Tibial artery (tissue), 4 donors: Measurements from ENCODE around the gene ENAM.

ENCODE experiments used
- DNase-seq, 2 donors: peaks; one replicate each; pipeline ENCODE4 v3.0.0-alpha.2; 2019
- H3K27ac ChIP-seq, 2 donors: fragments of 200-600 bp; sonication (generic) in 1 of 2; 1 replicate in 1 of 2; 2 replicates in 1 of 2; pipeline ENCODE4 v1.5.1; 2018 to 2019; ENCODE audit warnings: mild to moderate bottlenecking in 1 of 2
- H3K27me3 ChIP-seq, 2 donors: fragments of 200-600 bp; sonication (generic) in 1 of 2; one replicate each; pipeline versions ENCODE4 v1.5.1 to v1.6.0; 2016 to 2019
- H3K36me3 ChIP-seq, 3 donors: fragments of 200-600 bp; sonication (generic) in 2 of 3; one replicate each; pipeline ENCODE4 v1.5.1; 2016 to 2019; ENCODE audit warnings: mild to moderate bottlenecking in 2 of 3
- H3K4me1 ChIP-seq, 4 donors: fragments of 200-600 bp; sonication (generic) in 2 of 4; 1 replicate in 3 of 4; 2 replicates in 1 of 4; pipeline ENCODE4 v1.5.1; 2016 to 2019
- H3K4me3 ChIP-seq, 2 donors: fragments of 200-600 bp; sonication (generic) in 1 of 2; 1 replicate in 1 of 2; 2 replicates in 1 of 2; pipeline ENCODE4 v1.5.1; 2018 to 2019; ENCODE audit warnings: mild to moderate bottlenecking in 2 of 2
- H3K9me3 ChIP-seq, 3 donors: fragments of 200-600 bp; sonication (generic) in 1 of 3; one replicate each; pipeline ENCODE4 v1.5.1; 2016 to 2019
- intact Hi-C: fragments of 100-400 bp; cut with DNase I; formaldehyde crosslinking; loops from one replicate; pipeline ENCODE4 v1.15.0; 2023; ENCODE audit warnings: low total_unique reads
- TF ChIP-seq, protein P1 (sequence below), 2 experiments: fragments of 200-600 bp in 1 of 2; fragments of 450-650 bp in 1 of 2; IDR thresholded peaks; one replicate each; pipeline ENCODE4 v1.5.1; 2017 to 2019; ENCODE audit warnings: antibody characterized with exemption in 2 of 2, mild to moderate bottlenecking in 1 of 2, moderate library complexity in 1 of 2

ENAM gene

DNA sequence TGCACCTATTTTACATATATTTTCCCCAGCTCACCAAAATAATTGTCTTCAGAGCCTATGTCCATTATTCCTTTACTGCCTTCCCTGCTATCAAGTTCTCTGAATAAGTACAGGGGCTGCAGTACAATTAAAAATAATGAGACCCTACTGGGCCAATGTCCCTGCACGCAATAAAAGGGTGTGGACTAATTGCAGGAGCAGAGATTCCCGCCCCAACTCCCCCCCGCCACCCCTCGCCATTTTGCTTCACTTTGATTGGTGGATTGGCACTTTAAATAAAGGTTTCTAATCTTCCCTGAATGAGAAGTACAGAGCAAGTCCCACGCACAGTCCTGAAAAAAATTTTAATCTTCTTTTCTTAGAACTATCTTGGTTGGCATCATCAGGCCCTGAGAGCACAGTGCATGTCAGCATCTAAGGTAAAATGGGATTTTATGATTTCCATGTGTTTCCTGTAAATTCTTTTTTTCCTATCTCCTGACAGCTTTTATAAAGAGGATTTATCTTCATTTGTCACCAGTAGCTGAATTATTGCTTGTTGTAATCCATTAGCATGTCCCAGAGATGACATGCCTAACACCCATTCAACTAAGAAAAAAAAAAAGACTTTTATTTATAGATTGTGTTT is 36.5 kb upstream of the ENAM start, which contains the start of gene AMBN:
Gene AMBN (plus strand): TSS at position 302 of the 628 bp plus-strand sequence. CDS start 103 bp downstream, at position 405.
- Histone ChIP-seq H3K4me1 (no peaks in the 10 kb centered on the region), H3K27ac (no peak within 1 kb of the TSS), H3K9me3 (no peaks in the 10 kb centered on the region), H3K36me3 (no peaks in the 10 kb centered on the region), H3K27me3 (no peaks in the 10 kb centered on the region), H3K4me3 (no peak within 1 kb of the TSS)
- intact Hi-C loops, result no loop called here
- TF ChIP-seq, protein P1, sequence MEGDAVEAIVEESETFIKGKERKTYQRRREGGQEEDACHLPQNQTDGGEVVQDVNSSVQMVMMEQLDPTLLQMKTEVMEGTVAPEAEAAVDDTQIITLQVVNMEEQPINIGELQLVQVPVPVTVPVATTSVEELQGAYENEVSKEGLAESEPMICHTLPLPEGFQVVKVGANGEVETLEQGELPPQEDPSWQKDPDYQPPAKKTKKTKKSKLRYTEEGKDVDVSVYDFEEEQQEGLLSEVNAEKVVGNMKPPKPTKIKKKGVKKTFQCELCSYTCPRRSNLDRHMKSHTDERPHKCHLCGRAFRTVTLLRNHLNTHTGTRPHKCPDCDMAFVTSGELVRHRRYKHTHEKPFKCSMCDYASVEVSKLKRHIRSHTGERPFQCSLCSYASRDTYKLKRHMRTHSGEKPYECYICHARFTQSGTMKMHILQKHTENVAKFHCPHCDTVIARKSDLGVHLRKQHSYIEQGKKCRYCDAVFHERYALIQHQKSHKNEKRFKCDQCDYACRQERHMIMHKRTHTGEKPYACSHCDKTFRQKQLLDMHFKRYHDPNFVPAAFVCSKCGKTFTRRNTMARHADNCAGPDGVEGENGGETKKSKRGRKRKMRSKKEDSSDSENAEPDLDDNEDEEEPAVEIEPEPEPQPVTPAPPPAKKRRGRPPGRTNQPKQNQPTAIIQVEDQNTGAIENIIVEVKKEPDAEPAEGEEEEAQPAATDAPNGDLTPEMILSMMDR (IDR thresholded peaks at IDR 0.05), result no peak
- DNase-seq, result no peak

DNA sequence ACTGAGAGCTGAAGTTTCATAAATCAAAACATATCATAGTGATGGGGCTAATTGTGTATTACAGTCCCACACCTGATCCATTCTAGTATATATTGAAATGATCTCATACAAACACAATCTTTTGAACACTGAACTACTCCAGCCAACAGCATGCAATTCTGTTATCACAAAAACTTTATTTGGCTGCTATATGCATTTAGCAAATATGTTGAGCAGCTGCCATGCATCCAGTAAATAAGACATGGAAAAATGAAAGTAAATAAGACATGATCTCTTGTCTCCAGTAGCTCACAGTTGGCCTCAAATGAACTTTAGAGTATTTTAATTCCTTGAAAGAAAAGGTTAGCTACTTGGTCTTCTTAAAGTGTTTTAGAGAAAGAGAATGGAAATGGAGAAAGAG is 34.3 kb upstream of the ENAM start:
- no peaks in the 10 kb centered on the region for H3K27me3 ChIP-seq
- TF ChIP-seq, protein P1 (IDR thresholded peaks at IDR 0.05), result no peak
- no peaks in the 10 kb centered on the region for H3K4me1 ChIP-seq
- no peaks in the 10 kb centered on the region for H3K9me3 ChIP-seq
- no peak overlapping the region for H3K4me3 ChIP-seq
- no peak overlapping the region for H3K27ac ChIP-seq
- DNase-seq, result no peak
- no peaks in the 10 kb centered on the region for H3K36me3 ChIP-seq
- intact Hi-C loops, result no loop called here

DNA sequence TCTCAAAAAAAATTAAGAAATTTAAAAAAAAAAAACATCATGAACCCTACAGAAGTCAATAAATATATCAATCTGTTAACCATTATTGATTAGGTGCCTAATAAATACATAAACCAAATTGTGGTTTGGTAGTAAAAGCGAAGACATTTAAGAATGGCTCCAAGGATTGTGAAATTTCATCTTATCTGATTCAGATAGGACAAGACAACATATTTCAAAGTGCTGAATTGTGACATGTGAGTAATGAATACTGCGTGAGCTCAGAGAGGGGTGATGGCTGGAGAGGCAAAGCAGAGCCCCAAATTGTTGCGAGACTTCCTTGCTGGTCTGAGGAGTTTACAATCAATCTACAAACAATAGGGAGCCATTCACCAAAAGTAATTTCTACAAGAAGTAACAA is 28.2 kb upstream of the ENAM start:
- TF ChIP-seq, protein P1 (IDR thresholded peaks at IDR 0.05), result no peak
- Histone ChIP-seq H3K36me3 (no peaks in the 10 kb centered on the region), H3K4me3 (no peak overlapping the region), H3K27ac (no peak overlapping the region), H3K9me3 (no peaks in the 10 kb centered on the region), H3K4me1 (no peaks in the 10 kb centered on the region), H3K27me3 (no peaks in the 10 kb centered on the region)
- intact Hi-C loops, result no loop called here
- DNase-seq, result no peak

- TF ChIP-seq, protein P1 (IDR thresholded peaks at IDR 0.05), result no peak
- Histone ChIP-seq H3K4me3 (no peak overlapping the region), H3K4me1 (no peaks in the 10 kb centered on the region), H3K36me3 (no peaks in the 10 kb centered on the region), H3K27me3 (no peaks in the 10 kb centered on the region), H3K27ac (no peak overlapping the region), H3K9me3 (no peaks in the 10 kb centered on the region)
- intact Hi-C loops, result no loop called here
- DNase-seq, result no peak
Measured at GRCh38 chr4:70600977-70601376, 27.6 kb upstream of the ENAM start.

GRCh38 chr4:70601422-70602039 is 27.0 kb upstream of the ENAM start:
- Histone ChIP-seq H3K36me3 (no peaks in the 10 kb centered on the region), H3K4me3 (no peak overlapping the region), H3K27ac (no peak overlapping the region), H3K4me1 (no peaks in the 10 kb centered on the region), H3K27me3 (no peaks in the 10 kb centered on the region), H3K9me3 (no peaks in the 10 kb centered on the region)
- intact Hi-C loops, result no loop called here
- DNase-seq, result no peak
- TF ChIP-seq, protein P1 (IDR thresholded peaks at IDR 0.05), result peak; percentile 59 to 64
